Naive thymus-derived CD4-positive, alpha-beta T cell (primary cell): ENCODE measurements around the gene SORCS2. TPM values are rescaled to one million over a fixed set of nuclear protein-coding genes. Genes with fewer than 3 reads are reported as not detected.

Experiments used
- ATAC-seq: fragments of 150-1000 bp; cut with Tn5 transposase; 2 replicates; pipeline ENCODE4 v1.10.0; 2021; ENCODE audit warnings: mild to moderate bottlenecking, moderate library complexity
- CTCF ChIA-PET: fragments of 350-600 bp; sonication (Branson Sonifier 250); formaldehyde crosslinking; loops from one replicate; lab custom pipeline; 2021; ENCODE audit warnings: antibody characterized with exemption; lab: Charles Lee
- POLR2A ChIA-PET: fragments of 350-600 bp; sonication (Branson Sonifier 250); formaldehyde crosslinking; loops from one replicate; lab custom pipeline; 2021; ENCODE audit warnings: antibody characterized with exemption, inconsistent platforms; lab: Charles Lee
- DNase-seq, 9 donors: peaks; one replicate each; pipeline versions ENCODE4 v3.0.0 to v3.0.0-alpha.2; 2020 to 2022; ENCODE audit warnings: mixed read lengths in 1 of 9
- H3K27ac ChIP-seq: one replicate; pipeline ENCODE4 v1.7.0; 2013; ENCODE audit warnings: mild to moderate bottlenecking, low read depth, low read length, moderate library complexity
- H3K27me3 ChIP-seq, 2 donors: one replicate each; pipeline ENCODE4 v1.7.0; 2013; ENCODE audit warnings: low read length in 2 of 2, mild to moderate bottlenecking in 2 of 2, moderate library complexity in 2 of 2; ENCODE audit not compliant: control insufficient read depth in 2 of 2, insufficient read depth in 2 of 2
- H3K36me3 ChIP-seq, 3 experiments: 1 replicate in 2 of 3; 2 replicates in 1 of 3; pipeline ENCODE4 v1.7.0; 2013; ENCODE audit warnings: low read length in 3 of 3, mild to moderate bottlenecking in 3 of 3, moderate library complexity in 1 of 3; ENCODE audit not compliant: insufficient read depth in 3 of 3, control insufficient read depth in 2 of 3
- H3K4me1 ChIP-seq, 2 donors: one replicate each; pipeline ENCODE4 v1.7.0; 2013; ENCODE audit warnings: low read length in 2 of 2, mild to moderate bottlenecking in 2 of 2, moderate library complexity in 1 of 2; ENCODE audit not compliant: control insufficient read depth in 2 of 2, insufficient read depth in 2 of 2
- H3K4me3 ChIP-seq: 2 replicates; pipeline ENCODE4 v1.7.0; 2013; ENCODE audit warnings: mild to moderate bottlenecking, low read length
- H3K9me3 ChIP-seq, 3 experiments: 1 replicate in 2 of 3; 2 replicates in 1 of 3; pipeline ENCODE4 v1.7.0; 2013; ENCODE audit warnings: low read length in 3 of 3; ENCODE audit not compliant: control insufficient read depth in 2 of 3
- H3K27ac Mint-ChIP-seq, 9 donors: one replicate each; pipeline ENCODE4 v1.8.0; 2020 to 2022; ENCODE audit warnings: mixed read lengths in 9 of 9, mild to moderate bottlenecking in 8 of 9, moderate library complexity in 5 of 9, inconsistent platforms in 2 of 9
- H3K27me3 Mint-ChIP-seq, 5 donors: one replicate each; pipeline ENCODE4 v1.8.0; 2021 to 2022; ENCODE audit warnings: mixed read lengths in 5 of 5, mild to moderate bottlenecking in 1 of 5
- H3K36me3 Mint-ChIP-seq, 5 donors: one replicate each; pipeline ENCODE4 v1.8.0; 2020 to 2022; ENCODE audit warnings: mixed read lengths in 5 of 5, mild to moderate bottlenecking in 3 of 5, inconsistent platforms in 1 of 5
- H3K4me1 Mint-ChIP-seq, 7 donors: one replicate each; pipeline ENCODE4 v1.8.0; 2020 to 2022; ENCODE audit warnings: mixed read lengths in 7 of 7, mild to moderate bottlenecking in 3 of 7, inconsistent platforms in 1 of 7
- H3K4me3 Mint-ChIP-seq, 10 donors: one replicate each; pipeline ENCODE4 v1.8.0; 2020 to 2022; ENCODE audit warnings: mild to moderate bottlenecking in 10 of 10, mixed read lengths in 10 of 10, moderate library complexity in 6 of 10, inconsistent platforms in 2 of 10
- H3K9me3 Mint-ChIP-seq, 11 donors: one replicate each; pipeline ENCODE4 v1.8.0; 2020 to 2022; ENCODE audit warnings: mixed read lengths in 11 of 11, mild to moderate bottlenecking in 4 of 11, inconsistent platforms in 1 of 11, moderate library complexity in 1 of 11
- intact Hi-C, 2 donors: fragments of 100-400 bp; cut with micrococcal nuclease; formaldehyde crosslinking; loops; one replicate each; pipeline ENCODE4 v1.15.1; 2023
- polyA plus RNA-seq, 2 donors: library from polyadenylated mRNA; unstranded; fragments of 300-500 nt; fragmentation: Illumina TruSeq; gene quantifications; one replicate each; pipeline ENCODE4 v1.2.3, GENCODE V29; 2021
- total RNA-seq, 6 experiments: library from RNA in 5 of 6; stranded (reverse) in 5 of 6; gene quantifications; 1 replicate in 5 of 6; 2 replicates in 1 of 6; pipeline ENCODE4 v1.2.3 and lab custom pipeline; 2021 to 2026

The SORCS2 gene
- total and polyA plus RNA-seq, 7 experiments from 2014 or later = 0.10 TPM; not detected in 6

DNA sequence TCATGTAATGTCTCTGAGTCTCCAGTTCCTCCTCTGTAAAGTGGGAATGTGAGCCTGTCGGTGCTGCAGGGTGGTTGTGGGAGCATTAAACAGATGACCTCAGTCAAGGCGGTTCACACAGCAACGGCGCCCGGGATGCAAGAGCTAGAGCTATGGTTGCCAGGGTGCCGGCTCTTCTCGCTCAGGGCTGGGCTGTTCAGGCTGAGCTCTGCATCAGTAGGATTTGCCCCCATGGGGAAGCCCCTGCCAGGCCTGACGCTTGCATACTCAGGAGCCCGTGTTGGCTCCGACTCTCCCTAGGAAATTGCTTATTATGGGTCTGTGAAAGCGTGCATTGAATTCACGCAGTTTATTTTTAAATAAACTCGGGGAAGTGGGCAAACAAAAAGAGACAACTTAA is 175.1 kb downstream of the SORCS2 start:
- no peak overlapping the region for H3K4me3 Mint-ChIP-seq
- POLR2A ChIA-PET = no interaction called here
- H3K27me3 Mint-ChIP-seq = peaks cover 0 to 24% (median 5%) of the 10 kb centered on the region in 5 donors
- peaks cover 0 to 4% (median 0%) of the 10 kb centered on the region in 7 donors for H3K4me1 Mint-ChIP-seq
- no peak overlapping the region for H3K27ac Mint-ChIP-seq
- Histone ChIP-seq H3K4me3 (no peak overlapping the region), H3K36me3 (no peaks in the 10 kb centered on the region), H3K27me3 (no peaks in the 10 kb centered on the region), H3K27ac (no peak overlapping the region), H3K4me1 (no peaks in the 10 kb centered on the region), H3K9me3 (no peaks in the 10 kb centered on the region)
- DNase-seq (no peak), ATAC-seq (no peak)
- intact Hi-C loops = no loop called here
- CTCF ChIA-PET = no interaction called here
- peaks cover 0 to 3% (median 0%) of the 10 kb centered on the region in 11 donors for H3K9me3 Mint-ChIP-seq
- no peaks in the 10 kb centered on the region for H3K36me3 Mint-ChIP-seq

- intact Hi-C loops = no loop called here
- peaks cover 0 to 28% (median 5%) of the 10 kb centered on the region in 5 donors for H3K27me3 Mint-ChIP-seq
- POLR2A ChIA-PET = no interaction called here
- H3K4me1 Mint-ChIP-seq = peaks cover 0 to 4% (median 0%) of the 10 kb centered on the region in 7 donors
- DNase-seq (no peak), ATAC-seq (no peak)
- CTCF ChIA-PET = no interaction called here
- no peaks in the 10 kb centered on the region for H3K27me3 ChIP-seq
- no peaks in the 10 kb centered on the region for H3K36me3 ChIP-seq
- no peaks in the 10 kb centered on the region for H3K36me3 Mint-ChIP-seq
- no peak overlapping the region for H3K4me3 Mint-ChIP-seq
- peaks cover 0 to 3% (median 0%) of the 10 kb centered on the region in 11 donors for H3K9me3 Mint-ChIP-seq
- no peaks in the 10 kb centered on the region for H3K9me3 ChIP-seq
- no peaks in the 10 kb centered on the region for H3K4me1 ChIP-seq
- no peak overlapping the region for H3K27ac ChIP-seq
- H3K4me3 ChIP-seq = no peak overlapping the region
- no peak overlapping the region for H3K27ac Mint-ChIP-seq
These were observed 175.5 kb downstream of the SORCS2 start for GRCh38 chr4:7367864-7368277.

- Mint-ChIP-seq H3K4me3 (no peak overlapping the region), H3K27ac (no peak overlapping the region), H3K36me3 (no peaks in the 10 kb centered on the region), H3K27me3 (peaks cover 0 to 29% (median 8%) of the 10 kb centered on the region in 5 donors), H3K9me3 (peaks cover 0 to 3% (median 0%) of the 10 kb centered on the region in 11 donors), H3K4me1 (peaks cover 0 to 4% (median 0%) of the 10 kb centered on the region in 7 donors)
- intact Hi-C loops = no loop called here
- H3K9me3 ChIP-seq = no peaks in the 10 kb centered on the region
- H3K27me3 ChIP-seq = no peaks in the 10 kb centered on the region
- DNase-seq = no peak
- no peak overlapping the region for H3K27ac ChIP-seq
- POLR2A ChIA-PET = no interaction called here
- no peaks in the 10 kb centered on the region for H3K36me3 ChIP-seq
- no peak for ATAC-seq
- no peaks in the 10 kb centered on the region for H3K4me1 ChIP-seq
- no peak overlapping the region for H3K4me3 ChIP-seq
- CTCF ChIA-PET = no interaction called here
These were observed 176.0 kb downstream of the SORCS2 start for GRCh38 chr4:7368296-7368695.

DNA sequence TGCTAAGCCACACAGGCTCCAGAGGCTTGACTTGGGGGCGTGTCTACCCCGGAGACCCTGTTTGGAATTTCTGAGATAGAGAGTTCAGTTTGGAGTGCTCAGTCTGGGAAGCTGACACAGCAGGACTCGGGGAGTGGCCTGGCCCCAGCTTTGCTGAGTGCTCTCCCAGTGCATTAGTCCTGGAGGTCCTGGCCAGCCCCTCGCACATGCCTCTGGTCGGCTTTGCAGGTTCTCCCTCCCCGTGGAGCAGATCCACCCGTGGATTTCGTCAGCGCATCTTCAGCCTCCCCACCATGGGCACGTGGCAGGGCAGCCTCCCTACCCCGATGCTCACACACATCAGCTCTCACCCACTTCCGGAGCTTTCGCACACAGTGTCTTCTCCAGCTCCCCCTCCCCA is 177.2 kb downstream of the SORCS2 start:
- H3K27me3 Mint-ChIP-seq = peaks cover 0 to 29% (median 8%) of the 10 kb centered on the region in 5 donors
- Histone ChIP-seq H3K27ac (no peak overlapping the region), H3K4me1 (no peaks in the 10 kb centered on the region), H3K27me3 (no peaks in the 10 kb centered on the region), H3K4me3 (no peak overlapping the region), H3K9me3 (no peaks in the 10 kb centered on the region), H3K36me3 (no peaks in the 10 kb centered on the region)
- peaks cover 0 to 2% (median 0%) of the 10 kb centered on the region in 11 donors for H3K9me3 Mint-ChIP-seq
- H3K36me3 Mint-ChIP-seq = no peaks in the 10 kb centered on the region
- intact Hi-C loops = no loop called here
- ChIA-PET CTCF (interaction anchor here (0.6 kb wide), 1 partner anchor 221 kb away, joined by 3 read pairs; no protein-coding TSS in a partner anchor), POLR2A (no interaction called here)
- no peak overlapping the region for H3K27ac Mint-ChIP-seq
- ATAC-seq (no peak), DNase-seq (no peak)
- no peak overlapping the region for H3K4me3 Mint-ChIP-seq
- peaks cover 0 to 4% (median 0%) of the 10 kb centered on the region in 7 donors for H3K4me1 Mint-ChIP-seq

DNA sequence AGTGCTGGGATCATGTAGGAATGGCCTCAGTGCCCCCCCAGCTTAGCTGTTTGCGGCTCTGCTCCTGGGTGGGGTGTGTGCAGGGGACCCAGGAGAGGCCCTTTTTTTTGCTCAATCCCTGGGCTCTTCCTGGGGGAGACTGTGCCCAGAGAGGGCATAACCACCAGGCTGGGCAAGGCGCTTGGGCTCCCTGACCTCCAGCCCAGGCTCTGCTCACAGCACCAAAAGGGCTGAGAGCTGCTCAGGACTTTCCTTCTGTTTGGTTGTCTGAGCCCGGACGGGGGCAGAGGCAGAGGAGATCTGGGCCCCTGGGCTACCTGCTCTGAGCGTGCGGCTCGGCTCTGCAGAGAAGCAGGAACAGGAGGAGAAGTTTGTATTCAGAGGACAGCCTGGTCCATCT is 177.7 kb downstream of the SORCS2 start:
- Histone ChIP-seq H3K4me3 (no peak overlapping the region), H3K27ac (no peak overlapping the region), H3K4me1 (no peaks in the 10 kb centered on the region), H3K27me3 (no peaks in the 10 kb centered on the region), H3K36me3 (no peaks in the 10 kb centered on the region), H3K9me3 (no peaks in the 10 kb centered on the region)
- H3K4me3 Mint-ChIP-seq = no peak overlapping the region
- CTCF ChIA-PET = interaction anchor here (0.6 kb wide), 1 partner anchor 220 kb away, joined by 3 read pairs; no protein-coding TSS in a partner anchor
- H3K36me3 Mint-ChIP-seq = no peaks in the 10 kb centered on the region
- no peak for DNase-seq
- peaks cover 0 to 28% (median 9%) of the 10 kb centered on the region in 5 donors for H3K27me3 Mint-ChIP-seq
- no peak for ATAC-seq
- H3K4me1 Mint-ChIP-seq = peaks cover 0 to 4% (median 0%) of the 10 kb centered on the region in 7 donors
- H3K27ac Mint-ChIP-seq = no peak overlapping the region
- peaks cover 0 to 2% (median 0%) of the 10 kb centered on the region in 11 donors for H3K9me3 Mint-ChIP-seq
- POLR2A ChIA-PET = no interaction called here
- intact Hi-C loops = no loop called here

DNA sequence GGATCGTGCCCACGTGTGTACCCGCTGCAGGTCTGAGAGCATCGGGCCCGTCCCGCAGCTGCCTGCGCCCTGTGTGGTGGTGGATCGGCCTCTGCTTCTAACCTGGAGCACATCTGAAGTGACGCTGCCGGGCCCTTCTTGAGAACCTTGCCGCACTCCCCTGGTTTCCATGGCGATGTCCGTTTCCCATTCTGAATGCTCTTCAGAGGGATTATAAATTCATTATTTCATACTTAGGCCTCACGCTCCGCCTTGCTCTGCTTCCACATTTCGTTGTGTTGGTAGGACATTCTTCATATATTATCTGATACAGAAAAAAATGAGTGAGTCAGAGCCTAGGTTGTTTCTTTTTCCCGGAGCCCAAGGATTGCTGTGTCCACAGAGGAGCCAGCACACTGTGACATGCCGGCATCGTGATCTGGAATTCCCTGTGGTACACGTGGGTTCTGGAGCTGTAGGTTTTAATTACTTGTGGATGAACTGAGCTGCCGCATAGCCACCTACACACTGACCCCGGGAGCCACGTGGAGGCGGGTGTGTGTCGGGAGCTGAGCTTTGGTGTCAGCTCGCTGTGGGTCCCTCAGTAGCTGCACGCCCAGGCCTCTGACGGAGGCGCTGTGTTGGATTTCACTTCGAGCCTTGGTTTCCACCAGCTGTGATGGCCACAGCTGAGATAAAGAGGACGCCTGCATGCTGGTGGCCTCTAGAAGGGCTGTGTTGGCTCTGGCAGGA is 179.0 kb downstream of the SORCS2 start:
- DNase-seq (no peak), ATAC-seq (no peak)
- Histone ChIP-seq H3K4me1 (no peaks in the 10 kb centered on the region), H3K9me3 (no peaks in the 10 kb centered on the region), H3K27ac (no peak overlapping the region), H3K27me3 (no peaks in the 10 kb centered on the region), H3K4me3 (no peak overlapping the region), H3K36me3 (no peaks in the 10 kb centered on the region)
- no peak overlapping the region for H3K4me3 Mint-ChIP-seq
- POLR2A ChIA-PET = no interaction called here
- peaks cover 0 to 4% (median 0%) of the 10 kb centered on the region in 7 donors for H3K4me1 Mint-ChIP-seq
- H3K27ac Mint-ChIP-seq = no peak overlapping the region
- H3K27me3 Mint-ChIP-seq = peaks cover 1 to 33% (median 18%) of the 10 kb centered on the region in 5 donors
- CTCF ChIA-PET = no interaction called here
- H3K36me3 Mint-ChIP-seq = no peaks in the 10 kb centered on the region
- intact Hi-C loops = no loop called here
- H3K9me3 Mint-ChIP-seq = peaks cover 0 to 2% (median 0%) of the 10 kb centered on the region in 11 donors

DNA sequence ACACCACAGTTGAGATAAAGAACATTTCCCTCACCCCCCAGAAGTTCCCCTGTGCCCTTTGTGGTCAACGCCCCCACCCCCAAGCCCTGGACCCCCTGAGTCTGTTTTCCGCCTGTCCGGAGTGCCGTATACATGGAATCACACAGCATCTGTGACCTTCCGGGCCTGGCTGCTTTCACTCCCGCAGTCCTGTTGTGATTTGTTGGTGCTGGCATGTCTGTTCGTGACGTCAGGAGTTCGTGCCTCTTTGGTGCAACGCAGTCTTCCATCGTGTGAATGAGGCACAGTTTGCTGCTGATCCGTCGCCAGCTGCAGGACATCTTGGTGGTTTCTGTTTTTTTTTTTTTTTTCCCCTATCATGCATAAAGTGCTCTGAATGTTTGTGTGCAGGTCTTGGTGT is 180.3 kb downstream of the SORCS2 start:
- H3K36me3 ChIP-seq = no peaks in the 10 kb centered on the region
- H3K4me3 ChIP-seq = no peak overlapping the region
- POLR2A ChIA-PET = no interaction called here
- intact Hi-C loops = no loop called here
- DNase-seq (no peak), ATAC-seq (no peak)
- Mint-ChIP-seq H3K27me3 (peaks cover 13 to 39% (median 24%) of the 10 kb centered on the region in 5 donors), H3K4me3 (no peak overlapping the region), H3K36me3 (no peaks in the 10 kb centered on the region), H3K9me3 (peaks cover 0 to 5% (median 1%) of the 10 kb centered on the region in 11 donors), H3K4me1 (peaks cover 0 to 3% (median 0%) of the 10 kb centered on the region in 7 donors), H3K27ac (peak overlapping the region in 1 of 9 donors; percentile 34)
- no peak overlapping the region for H3K27ac ChIP-seq
- CTCF ChIA-PET = no interaction called here
- no peaks in the 10 kb centered on the region for H3K4me1 ChIP-seq
- H3K27me3 ChIP-seq = no peaks in the 10 kb centered on the region
- H3K9me3 ChIP-seq = no peaks in the 10 kb centered on the region
